ENCODE measurements around the gene PDE6H. TPM values are rescaled to one million over a fixed set of nuclear protein-coding genes. Genes with fewer than 3 reads are reported as not detected.

PDE6H gene
- total and polyA plus RNA-seq, 2 of the 8 experiments (the other 6 are each of a cell fraction or from before 2014, with no cell fraction given) = not detected

GRCh38 chr12:14984036-14984435 is 11.2 kb downstream of the PDE6H start (continued):
- TF ChIP-seq JUND (IDR thresholded peaks at IDR 0.05; ENCODE audit: low read length) = no peak
- no peak for TF ChIP-seq NANOG (IDR thresholded peaks at IDR 0.05; ENCODE audit: insufficient read depth, low read depth, low read length, poor library complexity, severe bottlenecking)
- no peak for TF ChIP-seq TAF1 (IDR thresholded peaks at IDR 0.05; ENCODE audit: low read depth, low read length)
- TF ChIP-seq BRCA1 (IDR thresholded peaks at IDR 0.05; ENCODE audit: low read depth, low read length) = no peak
- no peak for TF ChIP-seq CHD1 (IDR thresholded peaks at IDR 0.05; ENCODE audit: low read depth, low read length)
- TF ChIP-seq SP4 (IDR thresholded peaks at IDR 0.05; ENCODE audit: low read length) = no peak
- TF ChIP-seq GTF2F1 (IDR thresholded peaks at IDR 0.05; ENCODE audit: borderline replicate concordance, low read depth, low read length) = no peak
- no peak for TF ChIP-seq HDAC2 (IDR thresholded peaks at IDR 0.05; ENCODE audit: borderline replicate concordance in 1 of 2, low read depth in 2 of 2, low read length in 2 of 2)

All from H1 (cell line).